OCI-LY7 (cell line): Measurements from ENCODE around the gene PPP1R2.

ENCODE experiments used
- CTCF ChIP-seq: fragments of 200-600 bp; sonication (generic); conservative IDR thresholded peaks from 2 replicates; pipeline ENCODE4 v1.5.1; 2014; ENCODE audit warnings: mild to moderate bottlenecking, antibody characterized with exemption, low read length, moderate library complexity, mixed read lengths
- EZH2phosphoT487 ChIP-seq: fragments of 200-600 bp; sonication (generic); IDR thresholded peaks from 2 replicates; pipeline ENCODE4 v1.6.1; 2018; ENCODE audit warnings: low read depth, borderline replicate concordance, mild to moderate bottlenecking, mixed run types, antibody characterized with exemption, low read length, moderate library complexity, mixed read lengths

GRCh38 chr3:195543500-195544229 is 540 bp upstream of the PPP1R2 start:
- TF ChIP-seq CTCF (no peak), EZH2phosphoT487 (no peak)
